Hepatocyte (in vitro differentiated cells): ENCODE measurements around the gene UQCR10. TPM values are rescaled to one million over a fixed set of nuclear protein-coding genes. Genes with fewer than 3 reads are reported as not detected.

Experiments used
- DNase-seq: peaks from one replicate; pipeline ENCODE4 v3.0.0-alpha.2; 2016; ENCODE audit warnings: low spot score
- H2AFZ ChIP-seq: fragments of 200-600 bp; sonication (generic); 2 replicates; pipeline ENCODE4 v1.6.0; 2016; ENCODE audit warnings: antibody characterized with exemption, mild to moderate bottlenecking
- H3K27ac ChIP-seq: fragments of 200-600 bp; sonication (generic); 2 replicates; pipeline ENCODE4 v1.5.1; 2016; ENCODE audit warnings: mild to moderate bottlenecking
- H3K27me3 ChIP-seq: fragments of 200-600 bp; sonication (generic); 2 replicates; pipeline ENCODE4 v1.6.1; 2016
- H3K36me3 ChIP-seq: fragments of 200-600 bp; sonication (generic); replicated peaks from 2 replicates; pipeline ENCODE4 v1.5.1; 2016; ENCODE audit warnings: low read depth; ENCODE audit not compliant: insufficient read depth
- H3K4me1 ChIP-seq: fragments of 200-600 bp; sonication (generic); 2 replicates; pipeline ENCODE4 v1.5.1; 2016; ENCODE audit warnings: mild to moderate bottlenecking, moderate library complexity; ENCODE audit not compliant: insufficient read depth
- H3K4me2 ChIP-seq: fragments of 200-600 bp; sonication (generic); 2 replicates; pipeline ENCODE4 v1.6.0; 2016
- H3K4me3 ChIP-seq: fragments of 200-600 bp; sonication (generic); 2 replicates; pipeline ENCODE4 v1.5.1; 2016; ENCODE audit warnings: mild to moderate bottlenecking
- H3K79me2 ChIP-seq: fragments of 200-600 bp; sonication (generic); 2 replicates; pipeline ENCODE4 v1.6.0; 2017; ENCODE audit warnings: mild to moderate bottlenecking
- H3K9me2 ChIP-seq: fragments of 200-600 bp; sonication (generic); replicated peaks from 2 replicates; pipeline ENCODE4 v1.6.0; 2017; ENCODE audit warnings: mild to moderate bottlenecking; ENCODE audit not compliant: insufficient read depth
- H3K9me3 ChIP-seq: fragments of 200-600 bp; sonication (generic); 2 replicates; pipeline ENCODE4 v1.5.1; 2016; ENCODE audit warnings: low read depth, mild to moderate bottlenecking
- H4K20me1 ChIP-seq: fragments of 200-600 bp; sonication (generic); 2 replicates; pipeline ENCODE4 v1.6.0; 2016; ENCODE audit warnings: mild to moderate bottlenecking; ENCODE audit not compliant: insufficient read depth, poor library complexity, severe bottlenecking
- CTCF ChIP-seq: fragments of 200-600 bp; sonication (generic); IDR thresholded peaks from 2 replicates; pipeline ENCODE4 v1.5.1; 2016; ENCODE audit warnings: antibody characterized with exemption, mild to moderate bottlenecking; ENCODE audit not compliant: poor library complexity
- EZH2 ChIP-seq: fragments of 200-600 bp; sonication (generic); IDR thresholded peaks from 2 replicates; pipeline ENCODE4 v1.6.1; 2016; ENCODE audit warnings: antibody characterized with exemption, mild to moderate bottlenecking, borderline replicate concordance
- EZH2phosphoT487 ChIP-seq: fragments of 200-600 bp; sonication (generic); IDR thresholded peaks from one replicate; pipeline ENCODE4 v1.6.1; 2018; ENCODE audit warnings: antibody characterized with exemption, mild to moderate bottlenecking, low read depth, moderate library complexity; ENCODE audit not compliant: unreplicated experiment, severe bottlenecking
- WGBS: methylation state at CpG from one replicate; pipeline ENCODE4 v1.1.6; 2016; ENCODE audit warnings: low lambda C conversion rate; ENCODE audit errors: missing lambda C conversion rate; 5-methylcytosine and 5-hydroxymethylcytosine counted together
- polyA plus RNA-seq: library from polyadenylated mRNA; unstranded; fragments of >200 nt; fragmentation: Nextera tagmentation; extraction: Ambion mirVana; gene quantifications from 2 replicates; pipeline ENCODE4 v1.2.1, GENCODE V29; 2016
- total RNA-seq: library from RNA; depleted of rRNA; stranded (reverse); fragments of >200 nt; gene quantifications from 2 replicates; pipeline ENCODE4 v1.2.3, GENCODE V29; 2014

The UQCR10 gene
- total and polyA plus RNA-seq, 2 experiments from 2014 or later, result 122 to 414 TPM

DNA sequence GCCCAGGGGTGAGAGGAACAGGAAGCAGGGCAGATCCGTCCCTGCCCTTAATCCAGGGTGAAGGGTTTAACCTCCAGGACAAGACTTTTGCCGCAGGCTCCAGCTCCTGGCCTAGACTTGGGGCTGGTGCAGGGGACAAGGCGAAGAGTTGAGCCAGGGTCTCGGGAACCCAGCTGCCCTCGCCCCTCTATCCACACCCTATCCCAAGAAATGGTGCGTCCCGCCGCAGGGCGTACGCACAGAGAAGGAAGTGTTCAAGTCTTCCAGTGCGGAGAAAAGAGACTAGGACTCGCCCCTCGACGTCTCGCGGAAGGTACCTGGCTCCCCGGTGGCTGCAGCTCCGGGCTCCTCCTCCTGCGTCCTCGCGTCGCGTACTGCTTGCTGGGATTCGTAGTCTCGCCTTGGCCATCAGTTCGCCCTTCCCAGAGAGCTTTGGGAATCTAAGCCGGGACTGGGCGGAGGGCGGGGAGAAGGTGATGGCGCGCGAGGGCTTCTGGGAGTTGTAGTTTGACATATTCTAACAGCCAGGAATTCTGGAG is 468 bp upstream of the UQCR10 start, which contains the start of gene ZMAT5:
Gene ZMAT5, minus strand, starts transcription at position 376 of the 539 bp plus-strand sequence. CDS start 18,463 bp downstream, outside the sequence.
- Histone ChIP-seq H3K36me3 (no peaks in the 10 kb centered on the region), H3K4me3 (peak within 1 kb of the TSS; percentile 44), H3K27ac (peak within 1 kb of the TSS; percentile 84), H3K79me2 (peaks cover 41% of the 10 kb centered on the region), H3K9me3 (no peaks in the 10 kb centered on the region), H4K20me1 (no peaks in the 10 kb centered on the region), H3K4me2 (peak within 1 kb of the TSS; percentile 75), H2AFZ (peak within 1 kb of the TSS; percentile 79), H3K9me2 (no peaks in the 10 kb centered on the region), H3K4me1 (peaks cover 12% of the 10 kb centered on the region), H3K27me3 (no peaks in the 10 kb centered on the region)
- no peak for TF ChIP-seq EZH2phosphoT487
- no peak for TF ChIP-seq CTCF
- no peak for TF ChIP-seq EZH2
- under 1% methylated on average over 32 of the region's 32 CpGs for WGBS
- peak; percentile 97 for DNase-seq

GRCh38 chr22:29768052-29768693 is 1.0 kb downstream of the UQCR10 start:
- Histone ChIP-seq H3K79me2 (peaks cover 41% of the 10 kb centered on the region), H4K20me1 (no peaks in the 10 kb centered on the region), H2AFZ (peak overlapping the region; percentile 79), H3K4me2 (peak overlapping the region; percentile 66), H3K4me3 (peak overlapping the region; percentile 44), H3K36me3 (no peaks in the 10 kb centered on the region), H3K4me1 (peaks cover 12% of the 10 kb centered on the region), H3K27ac (no peak overlapping the region), H3K9me3 (no peaks in the 10 kb centered on the region), H3K9me2 (no peaks in the 10 kb centered on the region), H3K27me3 (no peaks in the 10 kb centered on the region)
- WGBS, result 59% methylated on average over 6 of the region's 6 CpGs
- TF ChIP-seq EZH2 (no peak), EZH2phosphoT487 (no peak), CTCF (no peak)
- no peak for DNase-seq

- Histone ChIP-seq H3K4me2 (no peak overlapping the region), H3K36me3 (no peaks in the 10 kb centered on the region), H3K9me2 (no peaks in the 10 kb centered on the region), H3K27ac (no peak overlapping the region), H3K79me2 (peaks cover 39% of the 10 kb centered on the region), H2AFZ (no peak overlapping the region), H3K4me1 (peaks cover 12% of the 10 kb centered on the region), H3K27me3 (no peaks in the 10 kb centered on the region), H3K9me3 (no peaks in the 10 kb centered on the region), H3K4me3 (no peak overlapping the region), H4K20me1 (no peaks in the 10 kb centered on the region)
- TF ChIP-seq EZH2phosphoT487 (no peak), EZH2 (no peak), CTCF (no peak)
- WGBS, result 76% methylated on average over 2 of the region's 2 CpGs
- DNase-seq, result no peak
Observed at GRCh38 chr22:29769723-29770321, 2.7 kb downstream of the UQCR10 start.
